CD14-positive monocyte (primary cell): ENCODE measurements around the gene GRM2. TPM values are rescaled to one million over a fixed set of nuclear protein-coding genes. Genes with fewer than 3 reads are reported as not detected.

Source experiments
- DNase-seq, 3 donors: peaks; one replicate each; pipeline ENCODE4 v3.0.0-alpha.2; 2011 to 2022
- H2AFZ ChIP-seq: 2 replicates; pipeline ENCODE4 v1.6.0; 2012; ENCODE audit warnings: mild to moderate bottlenecking, low read depth, low read length, inconsistent platforms; ENCODE audit not compliant: insufficient read depth, poor library complexity, severe bottlenecking
- H3K27ac ChIP-seq, 2 donors: 1 replicate in 1 of 2; 2 replicates in 1 of 2; pipeline ENCODE4 v1.5.1; 2012 to 2013; ENCODE audit warnings: low read length in 2 of 2, control low read depth in 1 of 2, inconsistent platforms in 1 of 2, low read depth in 1 of 2, mild to moderate bottlenecking in 1 of 2
- H3K27me3 ChIP-seq, 2 donors: one replicate each; pipeline versions ENCODE4 v1.6.0 to v1.6.1; 2011 to 2013; ENCODE audit warnings: low read length in 2 of 2; ENCODE audit not compliant: control insufficient read depth in 2 of 2, insufficient read depth in 2 of 2
- H3K36me3 ChIP-seq, 2 donors: replicated peaks in 1 of 2; 1 replicate in 1 of 2; 2 replicates in 1 of 2; pipeline versions ENCODE4 v1.5.1 to v1.6.1; 2012 to 2013; ENCODE audit warnings: low read length in 2 of 2, control low read depth in 1 of 2, inconsistent platforms in 1 of 2, mild to moderate bottlenecking in 1 of 2; ENCODE audit not compliant: insufficient read depth in 2 of 2, control insufficient read depth in 1 of 2
- H3K4me1 ChIP-seq, 2 donors: 1 replicate in 1 of 2; 2 replicates in 1 of 2; pipeline versions ENCODE4 v1.5.1 to v1.6.1; 2012 to 2013; ENCODE audit warnings: low read length in 2 of 2, control low read depth in 1 of 2, inconsistent platforms in 1 of 2, mild to moderate bottlenecking in 1 of 2, moderate library complexity in 1 of 2; ENCODE audit not compliant: insufficient read depth in 2 of 2, control insufficient read depth in 1 of 2
- H3K4me2 ChIP-seq: replicated peaks from 2 replicates; pipeline ENCODE3; 2012; ENCODE audit warnings: low read length, moderate library complexity, mild to moderate bottlenecking; ENCODE audit not compliant: poor library complexity, severe bottlenecking; ENCODE audit errors: extremely low read depth
- H3K4me3 ChIP-seq, 3 experiments: fragments of 200-600 bp in 1 of 3; sonication (generic) in 1 of 3; replicated peaks in 1 of 3; 1 replicate in 2 of 3; 2 replicates in 1 of 3; pipeline ENCODE4 v1.5.1; 2011 to 2013; ENCODE audit warnings: low read length in 3 of 3, mild to moderate bottlenecking in 3 of 3, control low read depth in 2 of 3, low read depth in 2 of 3, inconsistent platforms in 1 of 3, moderate library complexity in 1 of 3
- H3K79me2 ChIP-seq: 2 replicates; pipeline ENCODE4 v1.6.0; 2012; ENCODE audit warnings: mild to moderate bottlenecking, control low read depth, inconsistent platforms, low read length, moderate library complexity; ENCODE audit not compliant: insufficient read depth
- H3K9ac ChIP-seq: 2 replicates; pipeline ENCODE4 v1.6.0; 2017; ENCODE audit warnings: low read length, mild to moderate bottlenecking; ENCODE audit not compliant: insufficient read depth, poor library complexity, severe bottlenecking
- H3K9me3 ChIP-seq, 2 donors: replicated peaks in 1 of 2; 1 replicate in 1 of 2; 2 replicates in 1 of 2; pipeline versions ENCODE4 v1.5.1 to v1.6.1; 2012 to 2013; ENCODE audit warnings: low read length in 2 of 2, control low read depth in 1 of 2; ENCODE audit not compliant: control insufficient read depth in 1 of 2, insufficient read depth in 1 of 2
- H4K20me1 ChIP-seq: 2 replicates; pipeline ENCODE4 v1.6.0; 2012; ENCODE audit warnings: mild to moderate bottlenecking, low read length, control low read depth, moderate library complexity; ENCODE audit not compliant: insufficient read depth
- H3K27ac Mint-ChIP-seq, 7 donors: one replicate each; pipeline ENCODE4 v1.8.0; 2020; ENCODE audit warnings: mild to moderate bottlenecking in 7 of 7, mixed read lengths in 7 of 7, moderate library complexity in 6 of 7, inconsistent platforms in 2 of 7
- H3K27me3 Mint-ChIP-seq, 3 donors: one replicate each; pipeline ENCODE4 v1.8.0; 2021 to 2022; ENCODE audit warnings: low read depth in 3 of 3, mild to moderate bottlenecking in 3 of 3, mixed read lengths in 3 of 3, moderate library complexity in 3 of 3, inconsistent platforms in 1 of 3
- H3K36me3 Mint-ChIP-seq, 2 donors: one replicate each; pipeline ENCODE4 v1.8.0; 2020; ENCODE audit warnings: mixed read lengths in 2 of 2, inconsistent platforms in 1 of 2, mild to moderate bottlenecking in 1 of 2
- H3K4me1 Mint-ChIP-seq: one replicate; pipeline ENCODE4 v1.8.0; 2020; ENCODE audit warnings: mild to moderate bottlenecking, mixed read lengths
- H3K4me3 Mint-ChIP-seq, 2 donors: one replicate each; pipeline ENCODE4 v1.8.0; 2020; ENCODE audit warnings: mild to moderate bottlenecking in 2 of 2, mixed read lengths in 2 of 2, moderate library complexity in 1 of 2
- H3K9me3 Mint-ChIP-seq, 7 donors: one replicate each; pipeline ENCODE4 v1.8.0; 2020 to 2022; ENCODE audit warnings: mixed read lengths in 7 of 7, mild to moderate bottlenecking in 6 of 7, moderate library complexity in 6 of 7, inconsistent platforms in 2 of 7
- CTCF ChIP-seq: fragments of 200-600 bp; IDR thresholded peaks from one replicate; pipeline ENCODE4 v1.8.0; 2022; ENCODE audit warnings: antibody characterized with exemption, mild to moderate bottlenecking
- WGBS: methylation state at CpG from one replicate; pipeline ENCODE4 v1.1.5; 2013; ENCODE audit warnings: missing lambda C conversion rate; ENCODE audit not compliant: insufficient coverage; 5-methylcytosine and 5-hydroxymethylcytosine counted together
- intact Hi-C, 2 donors: fragments of 100-400 bp; cut with micrococcal nuclease; formaldehyde crosslinking; loops; one replicate each; pipeline versions ENCODE4 v1.15.0 to v1.15.1; 2023
- polyA plus RNA-seq, 3 donors: library from polyadenylated mRNA; depleted of rRNA in 1 of 3; unstranded in 2 of 3; stranded (reverse) in 1 of 3; fragments of 300-500 nt in 2 of 3; fragments of >200 nt in 1 of 3; fragmentation: Illumina TruSeq in 2 of 3; gene quantifications; 1 replicate in 2 of 3; 2 replicates in 1 of 3; pipeline ENCODE4 v1.2.3, GENCODE V29; 2012 to 2021

GRM2 gene
- polyA plus RNA-seq, 3 donors = 0.72 TPM; not detected in 2

GRCh38 chr3:51722362-51722761 is 15.5 kb downstream of the GRM2 start:
- H3K9me3 Mint-ChIP-seq = peaks cover 0 to 3% (median 0%) of the 10 kb centered on the region in 7 donors
- WGBS = 67% methylated on average over 3 of the region's 4 CpGs
- no peak overlapping the region for H3K27ac Mint-ChIP-seq
- H3K27me3 ChIP-seq = no peaks in the 10 kb centered on the region
- no peak overlapping the region for H2AFZ ChIP-seq
- no peaks in the 10 kb centered on the region for H3K79me2 ChIP-seq
- H3K4me3 Mint-ChIP-seq = no peak overlapping the region
- no peak overlapping the region for H3K4me2 ChIP-seq
- H3K4me3 ChIP-seq = no peak overlapping the region
- no peaks in the 10 kb centered on the region for H3K36me3 ChIP-seq
- no peaks in the 10 kb centered on the region for H3K36me3 Mint-ChIP-seq
- no peak overlapping the region for H3K9ac ChIP-seq
- TF ChIP-seq CTCF = no peak
- H3K4me1 ChIP-seq = peaks cover 0 to 7% of the 10 kb centered on the region in 2 donors
- intact Hi-C loops = no loop called here
- H3K27me3 Mint-ChIP-seq = peaks cover 0 to 3% (median 2%) of the 10 kb centered on the region in 3 donors
- H3K27ac ChIP-seq = no peak overlapping the region
- no peak for DNase-seq
- no peaks in the 10 kb centered on the region for H4K20me1 ChIP-seq
- H3K4me1 Mint-ChIP-seq = peaks cover 14% of the 10 kb centered on the region
- no peaks in the 10 kb centered on the region for H3K9me3 ChIP-seq

- Mint-ChIP-seq H3K27ac (no peak overlapping the region), H3K4me1 (peaks cover 5% of the 10 kb centered on the region), H3K27me3 (peaks cover 3 to 5% (median 4%) of the 10 kb centered on the region in 3 donors), H3K4me3 (no peak overlapping the region), H3K36me3 (no peaks in the 10 kb centered on the region), H3K9me3 (peaks cover 0 to 3% (median 0%) of the 10 kb centered on the region in 7 donors)
- intact Hi-C loops = no loop called here
- H3K79me2 ChIP-seq = no peaks in the 10 kb centered on the region
- H3K4me3 ChIP-seq = no peak overlapping the region
- no peak overlapping the region for H2AFZ ChIP-seq
- H3K9ac ChIP-seq = no peak overlapping the region
- H3K36me3 ChIP-seq = no peaks in the 10 kb centered on the region
- H3K27ac ChIP-seq = no peak overlapping the region
- no peaks in the 10 kb centered on the region for H3K4me1 ChIP-seq
- H3K27me3 ChIP-seq = peaks cover 0 to 2% of the 10 kb centered on the region in 2 donors
- H3K4me2 ChIP-seq = no peak overlapping the region
- DNase-seq = no peak
- TF ChIP-seq CTCF = no peak
- H3K9me3 ChIP-seq = no peaks in the 10 kb centered on the region
- no peaks in the 10 kb centered on the region for H4K20me1 ChIP-seq
These were observed 20.6 kb downstream of the GRM2 start for GRCh38 chr3:51727500-51727899.
